Activated T-helper 17 cell treated with anti-CD3 and anti-CD28 coated beads, Interleukin-2, amount 50 U/mL, for 72 hours (primary cell): ENCODE data around the gene HS3ST4. TPM values are rescaled to one million over a fixed set of nuclear protein-coding genes. Genes with fewer than 3 reads are reported as not detected.

Experiments
- ATAC-seq: fragments of 150-1000 bp; cut with Tn5 transposase; replicated peaks from 2 replicates; pipeline ENCODE4 v1.10.0; 2021; ENCODE audit warnings: mild to moderate bottlenecking, moderate library complexity
- H3K27ac Mint-ChIP-seq: one replicate; pipeline ENCODE4 v1.8.0; 2022; ENCODE audit warnings: mixed read lengths
- H3K27me3 Mint-ChIP-seq: one replicate; pipeline ENCODE4 v1.8.0; 2022; ENCODE audit warnings: mixed read lengths
- H3K36me3 Mint-ChIP-seq: one replicate; pipeline ENCODE4 v1.8.0; 2022; ENCODE audit warnings: low read depth, mild to moderate bottlenecking, mixed read lengths
- H3K4me1 Mint-ChIP-seq: one replicate; pipeline ENCODE4 v1.8.0; 2022; ENCODE audit warnings: mixed read lengths
- H3K4me3 Mint-ChIP-seq: one replicate; pipeline ENCODE4 v1.8.0; 2022; ENCODE audit warnings: mild to moderate bottlenecking, mixed read lengths
- H3K9me3 Mint-ChIP-seq: one replicate; pipeline ENCODE4 v1.8.0; 2022; ENCODE audit warnings: mixed read lengths
- total RNA-seq, 2 donors: library from RNA; stranded (reverse); gene quantifications; one replicate each; pipeline ENCODE4 v1.2.3, GENCODE V29; 2022

Gene HS3ST4
- total RNA-seq, 2 donors from 2014 or later, result not detected

DNA sequence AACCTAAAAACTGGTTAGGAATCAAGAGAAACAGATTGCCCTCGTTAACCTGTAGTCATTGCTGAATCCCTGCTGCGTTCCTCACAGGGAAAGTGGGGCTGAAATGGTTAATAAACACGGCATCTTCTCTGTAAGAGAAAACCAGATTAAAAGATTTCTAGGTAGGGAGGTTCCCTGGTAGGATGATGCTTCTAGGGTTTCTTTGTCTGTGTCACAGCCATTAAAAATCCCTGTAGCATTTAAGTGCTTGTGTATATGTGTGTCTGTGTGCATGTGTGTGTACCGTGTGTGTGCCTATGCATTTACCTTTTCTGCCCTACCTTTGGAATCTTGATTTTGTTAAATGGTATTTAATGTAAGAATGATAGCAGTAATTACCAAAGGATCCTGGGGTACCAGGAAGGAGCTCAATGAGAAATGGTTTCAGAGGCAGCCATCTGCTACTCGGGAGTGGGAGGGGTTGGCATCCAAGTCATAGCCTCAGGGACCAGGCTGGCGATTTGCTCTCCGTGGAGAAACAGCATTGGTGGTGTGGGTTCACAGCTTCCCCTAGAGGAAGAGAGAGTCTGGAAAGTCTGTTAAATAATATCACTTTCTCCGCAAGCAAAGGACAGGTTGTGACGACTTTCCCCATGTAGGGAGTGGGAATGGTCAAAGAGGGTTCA is 177.1 kb downstream of the HS3ST4 start:
- no peak for ATAC-seq
- H3K36me3 Mint-ChIP-seq, result no peaks in the 10 kb centered on the region
- H3K27ac Mint-ChIP-seq, result no peak overlapping the region
- no peaks in the 10 kb centered on the region for H3K4me1 Mint-ChIP-seq
- H3K27me3 Mint-ChIP-seq, result peaks cover 22% of the 10 kb centered on the region
- no peak overlapping the region for H3K4me3 Mint-ChIP-seq
- H3K9me3 Mint-ChIP-seq, result peaks cover 8% of the 10 kb centered on the region

DNA sequence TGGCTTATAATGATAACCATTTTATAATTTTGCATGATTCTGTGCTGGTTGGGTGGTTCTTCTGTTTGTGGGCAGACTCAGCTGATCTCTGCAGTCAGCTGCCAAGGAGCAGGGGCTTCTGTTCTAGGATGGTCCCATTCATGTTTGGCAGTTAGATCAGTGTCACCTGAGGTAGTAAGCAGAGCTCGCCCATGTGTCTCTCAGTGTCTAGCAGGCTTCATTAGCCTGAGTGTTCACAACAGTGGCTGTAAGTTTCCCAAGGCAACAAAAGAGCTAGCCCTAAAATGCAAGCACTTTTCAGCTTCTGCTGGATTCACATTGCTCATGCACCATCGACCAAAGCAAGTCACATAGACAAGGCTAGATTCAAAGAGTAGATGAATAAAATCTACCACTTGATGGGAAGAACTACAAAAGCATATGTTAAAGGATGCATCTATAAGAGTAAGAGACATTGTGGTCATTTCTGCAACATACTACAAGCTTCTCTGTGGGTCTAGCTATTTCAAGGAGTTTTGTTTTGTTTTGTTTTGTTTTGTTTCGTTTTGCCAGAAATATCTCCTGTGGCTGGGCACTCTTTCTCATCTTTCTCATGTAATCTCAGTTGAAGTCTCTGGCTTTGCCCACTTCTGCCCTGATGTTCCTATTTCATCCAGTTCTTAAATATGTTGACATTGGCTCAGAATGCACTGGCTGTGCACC is 180.8 kb downstream of the HS3ST4 start:
- Mint-ChIP-seq H3K9me3 (peaks cover 8% of the 10 kb centered on the region), H3K4me1 (no peaks in the 10 kb centered on the region), H3K27ac (no peak overlapping the region), H3K4me3 (no peak overlapping the region), H3K36me3 (no peaks in the 10 kb centered on the region), H3K27me3 (peaks cover 27% of the 10 kb centered on the region)
- no peak for ATAC-seq

DNA sequence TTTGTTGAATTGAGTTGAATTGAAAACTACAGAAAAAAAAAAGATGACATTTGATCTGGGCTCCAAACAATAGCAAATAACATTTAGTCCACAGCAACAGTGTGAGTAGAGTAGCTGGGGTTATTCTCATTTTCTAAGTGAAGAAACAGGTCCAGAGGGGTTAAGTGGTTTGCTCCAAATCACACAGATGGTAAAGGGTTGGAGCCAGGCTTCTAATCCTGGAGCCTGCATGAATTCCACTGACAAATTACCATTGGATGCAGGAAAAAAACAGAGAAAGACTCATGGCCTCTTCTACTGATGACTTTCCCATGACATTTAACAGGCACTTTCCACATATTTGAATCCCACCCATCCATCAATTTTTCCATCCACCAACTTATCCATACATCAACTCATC is 182.4 kb downstream of the HS3ST4 start:
- no peaks in the 10 kb centered on the region for H3K4me1 Mint-ChIP-seq
- H3K27me3 Mint-ChIP-seq, result peaks cover 26% of the 10 kb centered on the region
- no peak overlapping the region for H3K27ac Mint-ChIP-seq
- H3K4me3 Mint-ChIP-seq, result no peak overlapping the region
- H3K36me3 Mint-ChIP-seq, result no peaks in the 10 kb centered on the region
- no peak for ATAC-seq
- peaks cover 11% of the 10 kb centered on the region for H3K9me3 Mint-ChIP-seq

DNA sequence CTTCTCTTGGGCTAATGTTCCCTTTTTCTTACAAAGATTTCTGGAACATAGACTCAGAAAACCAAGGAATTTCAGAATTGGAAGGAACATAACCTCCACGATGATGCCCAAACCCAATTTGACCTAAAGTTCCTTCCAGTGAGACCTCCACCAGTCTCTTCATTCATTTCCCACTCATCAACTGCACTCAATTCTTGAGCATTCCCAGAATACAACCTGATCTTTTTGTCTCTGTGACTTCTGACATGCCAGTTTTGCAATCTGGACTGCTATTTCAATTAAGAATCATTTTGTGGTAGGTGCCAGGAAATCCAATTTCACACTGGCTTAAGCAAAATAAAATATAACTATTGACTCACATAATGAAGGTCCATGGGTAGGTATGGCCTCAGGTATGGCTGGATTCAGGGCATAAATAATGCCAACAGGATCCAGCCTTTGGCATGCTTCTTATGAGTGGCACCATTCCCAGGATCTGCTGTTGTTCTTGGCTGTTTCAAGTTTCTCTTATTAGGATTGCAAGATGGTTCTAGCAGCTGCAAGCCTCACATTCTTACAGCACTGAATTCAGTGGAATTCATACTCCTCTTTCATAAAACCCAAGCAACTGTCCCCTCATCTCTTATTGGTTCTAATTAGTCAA is 184.3 kb downstream of the HS3ST4 start:
- Mint-ChIP-seq H3K4me3 (no peak overlapping the region), H3K4me1 (no peaks in the 10 kb centered on the region), H3K9me3 (peaks cover 12% of the 10 kb centered on the region), H3K36me3 (no peaks in the 10 kb centered on the region), H3K27me3 (peaks cover 27% of the 10 kb centered on the region), H3K27ac (no peak overlapping the region)
- ATAC-seq, result no peak

DNA sequence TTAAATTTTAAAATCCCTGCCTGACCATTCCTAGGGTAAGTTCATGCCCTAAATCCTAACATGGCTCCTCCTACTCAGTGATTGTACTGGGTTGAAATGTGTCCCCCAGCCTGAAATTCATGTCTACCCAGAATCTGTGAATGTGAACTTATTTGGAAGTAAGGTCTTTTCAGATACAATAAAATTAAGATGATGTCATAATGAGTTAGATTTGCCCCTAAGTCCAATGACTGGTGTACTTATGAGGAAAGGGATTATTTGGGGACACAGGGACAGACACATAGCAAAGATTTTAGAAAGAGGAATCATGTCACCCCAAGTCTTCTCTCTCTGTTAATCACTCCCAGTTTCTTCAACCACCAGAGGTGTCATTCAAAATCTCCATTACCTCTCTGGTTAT is 185.3 kb downstream of the HS3ST4 start:
- Mint-ChIP-seq H3K27ac (no peak overlapping the region), H3K4me1 (no peaks in the 10 kb centered on the region)

DNA sequence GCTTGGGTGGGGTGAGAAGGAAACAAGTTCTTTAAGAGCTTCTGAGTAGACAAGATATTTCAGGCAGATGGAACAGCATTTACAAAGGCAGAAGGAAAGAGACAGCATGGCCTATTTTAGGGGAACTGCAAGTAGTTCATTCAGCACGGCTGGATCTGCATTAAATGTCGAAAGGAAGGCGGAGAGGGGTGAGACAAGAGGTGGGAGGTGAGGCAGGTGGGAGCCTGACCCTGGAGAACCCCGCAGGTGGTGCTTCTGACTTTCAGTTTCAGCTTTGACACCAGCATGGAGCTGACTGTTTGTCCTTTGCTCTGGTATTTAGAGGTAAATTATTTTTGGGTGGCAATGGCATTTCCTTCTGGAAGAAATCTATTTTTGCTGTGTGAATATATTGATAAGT is 194.8 kb downstream of the HS3ST4 start:
- H3K4me3 Mint-ChIP-seq, result no peak overlapping the region
- no peaks in the 10 kb centered on the region for H3K4me1 Mint-ChIP-seq
- peaks cover 8% of the 10 kb centered on the region for H3K9me3 Mint-ChIP-seq
- peaks cover 14% of the 10 kb centered on the region for H3K27me3 Mint-ChIP-seq
- no peak for ATAC-seq
- no peaks in the 10 kb centered on the region for H3K36me3 Mint-ChIP-seq
- no peak overlapping the region for H3K27ac Mint-ChIP-seq

More for the DNA sequence above, 185.3 kb downstream of the HS3ST4 start:
- Mint-ChIP-seq H3K9me3 (peaks cover 12% of the 10 kb centered on the region), H3K36me3 (no peaks in the 10 kb centered on the region), H3K4me3 (no peak overlapping the region), H3K27me3 (peaks cover 25% of the 10 kb centered on the region)
- ATAC-seq, result no peak

DNA sequence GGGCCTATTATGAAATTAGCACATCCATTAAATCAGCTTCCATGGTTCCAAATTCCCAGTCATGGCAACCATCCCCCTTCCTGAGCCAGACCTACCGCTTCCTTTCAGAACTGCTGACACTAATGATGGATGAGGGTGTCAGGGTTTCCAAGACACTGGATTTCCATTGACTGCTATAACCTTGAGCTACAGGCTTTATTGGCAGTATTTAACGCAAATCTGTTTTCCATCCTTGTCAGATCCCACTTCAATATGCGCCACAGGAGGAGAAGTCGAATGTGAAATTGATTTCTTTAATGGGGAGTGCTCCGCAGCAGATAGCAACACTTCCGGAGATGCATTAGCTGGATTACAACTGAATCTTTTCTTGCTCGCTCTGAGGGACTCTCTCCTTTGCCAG is 197.1 kb downstream of the HS3ST4 start:
- peaks cover 19% of the 10 kb centered on the region for H3K27me3 Mint-ChIP-seq
- H3K4me3 Mint-ChIP-seq, result no peak overlapping the region
- H3K4me1 Mint-ChIP-seq, result no peaks in the 10 kb centered on the region
- ATAC-seq, result no peak
- H3K9me3 Mint-ChIP-seq, result peaks cover 8% of the 10 kb centered on the region
- H3K36me3 Mint-ChIP-seq, result no peaks in the 10 kb centered on the region
- no peak overlapping the region for H3K27ac Mint-ChIP-seq

DNA sequence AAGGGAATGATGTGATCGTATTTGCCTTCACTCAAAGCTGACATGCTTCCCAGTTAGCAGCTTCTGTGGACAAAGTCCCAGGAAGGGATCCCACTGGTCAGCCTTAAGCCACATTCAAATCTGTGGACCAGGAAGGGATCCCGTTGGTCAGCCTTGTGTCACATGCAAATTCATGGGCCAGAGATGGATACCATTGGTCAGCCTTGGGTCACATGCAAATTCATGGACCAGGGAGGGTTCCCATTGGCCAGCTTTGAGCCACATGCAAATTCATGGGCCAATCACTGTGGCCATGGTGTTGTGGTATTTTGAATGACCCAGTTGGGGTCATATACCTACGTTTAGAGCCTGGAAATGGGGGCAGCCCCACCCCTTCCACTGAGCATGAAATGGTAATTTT is 201.6 kb downstream of the HS3ST4 start:
- Mint-ChIP-seq H3K36me3 (no peaks in the 10 kb centered on the region), H3K4me3 (no peak overlapping the region), H3K4me1 (no peaks in the 10 kb centered on the region), H3K27me3 (peaks cover 34% of the 10 kb centered on the region), H3K9me3 (peaks cover 7% of the 10 kb centered on the region), H3K27ac (no peak overlapping the region)
- ATAC-seq, result no peak

DNA sequence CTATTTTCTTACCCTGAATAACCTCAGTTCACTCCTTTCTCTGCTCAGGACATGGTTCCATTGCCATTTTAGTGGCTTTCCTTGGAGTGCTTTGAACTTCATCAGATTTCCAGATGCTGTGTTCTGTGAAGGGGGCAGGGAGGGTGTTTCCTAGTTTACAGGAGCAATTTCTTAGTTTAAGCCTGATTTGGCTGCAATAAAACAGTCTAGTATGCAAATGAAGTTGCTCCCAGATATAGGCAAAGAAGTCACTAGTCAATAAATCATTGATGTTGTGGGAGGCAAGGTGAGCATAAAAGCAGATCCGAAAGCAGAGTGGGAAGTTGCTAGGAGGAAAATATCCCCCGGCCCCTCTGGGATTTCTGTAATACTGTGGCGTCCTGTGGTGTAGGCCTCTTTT is 202.3 kb downstream of the HS3ST4 start:
- H3K4me1 Mint-ChIP-seq, result no peaks in the 10 kb centered on the region
- no peak overlapping the region for H3K4me3 Mint-ChIP-seq
- no peaks in the 10 kb centered on the region for H3K36me3 Mint-ChIP-seq
- peaks cover 4% of the 10 kb centered on the region for H3K9me3 Mint-ChIP-seq
- H3K27me3 Mint-ChIP-seq, result peaks cover 38% of the 10 kb centered on the region
- ATAC-seq, result no peak
- H3K27ac Mint-ChIP-seq, result no peak overlapping the region

DNA sequence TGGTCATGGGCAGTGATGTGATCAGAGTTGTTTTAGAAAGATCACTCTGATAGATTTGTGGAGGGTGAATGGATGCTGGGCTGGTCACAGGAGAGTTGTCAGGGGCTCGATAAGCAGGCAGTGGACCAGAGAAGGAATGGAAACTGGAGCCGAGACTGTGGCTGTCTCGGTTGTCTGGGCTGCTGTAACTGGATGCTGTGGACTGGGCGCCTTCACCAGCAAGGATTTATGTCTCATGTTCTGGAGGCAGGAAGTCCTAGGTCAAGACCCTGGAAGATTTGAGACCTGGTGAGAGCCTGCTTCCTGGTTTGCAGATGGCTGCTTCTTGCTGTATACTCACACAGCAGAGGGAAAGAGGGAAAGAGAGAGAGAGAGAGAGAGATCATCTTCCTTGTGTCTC is 203.6 kb downstream of the HS3ST4 start:
- peaks cover 39% of the 10 kb centered on the region for H3K27me3 Mint-ChIP-seq
- ATAC-seq, result no peak
- no peaks in the 10 kb centered on the region for H3K36me3 Mint-ChIP-seq
- H3K9me3 Mint-ChIP-seq, result no peaks in the 10 kb centered on the region
- no peak overlapping the region for H3K27ac Mint-ChIP-seq
- no peaks in the 10 kb centered on the region for H3K4me1 Mint-ChIP-seq
- no peak overlapping the region for H3K4me3 Mint-ChIP-seq

DNA sequence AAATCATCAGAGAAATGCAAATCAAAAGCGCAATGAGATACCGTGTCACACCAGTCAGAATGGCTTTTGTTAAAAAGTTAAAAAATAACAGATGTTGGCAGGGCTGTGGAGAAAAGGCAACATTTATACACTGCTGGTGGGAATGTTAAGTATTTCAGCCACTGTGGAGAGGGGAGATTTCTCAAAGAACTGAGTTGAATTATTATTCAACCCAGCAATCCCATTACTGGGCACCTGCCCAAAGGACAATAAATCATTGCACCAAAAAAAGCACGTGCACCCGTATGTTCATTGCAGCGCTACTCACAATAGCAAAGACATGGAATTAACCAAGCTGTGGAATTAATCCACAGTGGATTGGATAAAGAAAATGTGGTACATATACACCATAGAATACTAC is 204.7 kb downstream of the HS3ST4 start:
- Mint-ChIP-seq H3K27me3 (peaks cover 39% of the 10 kb centered on the region), H3K9me3 (no peaks in the 10 kb centered on the region), H3K36me3 (no peaks in the 10 kb centered on the region), H3K4me1 (no peaks in the 10 kb centered on the region), H3K4me3 (no peak overlapping the region), H3K27ac (no peak overlapping the region)
- no peak for ATAC-seq

DNA sequence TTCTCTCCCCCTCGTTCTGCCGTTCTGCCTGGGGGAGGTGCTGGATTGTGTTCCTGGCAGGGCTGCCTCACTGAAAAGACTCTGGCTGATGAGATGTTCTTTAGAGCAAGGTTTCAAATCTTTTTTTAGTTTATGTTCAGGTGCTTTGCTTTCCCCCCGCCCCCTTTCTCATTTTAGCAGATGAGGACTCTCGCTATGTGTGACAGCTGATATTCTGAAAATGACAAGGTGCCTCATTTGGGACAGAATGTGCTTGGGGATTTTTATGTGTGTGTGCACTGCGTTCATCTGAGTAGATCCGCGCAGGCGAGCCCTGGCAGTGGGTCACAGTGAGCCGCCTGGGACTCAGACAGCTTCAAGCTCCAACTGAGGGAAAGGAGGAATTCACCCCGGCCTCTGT is 205.9 kb downstream of the HS3ST4 start:
- Mint-ChIP-seq H3K9me3 (no peaks in the 10 kb centered on the region), H3K27me3 (peaks cover 42% of the 10 kb centered on the region), H3K4me3 (no peak overlapping the region), H3K36me3 (no peaks in the 10 kb centered on the region), H3K4me1 (no peaks in the 10 kb centered on the region), H3K27ac (no peak overlapping the region)
- no peak for ATAC-seq

DNA sequence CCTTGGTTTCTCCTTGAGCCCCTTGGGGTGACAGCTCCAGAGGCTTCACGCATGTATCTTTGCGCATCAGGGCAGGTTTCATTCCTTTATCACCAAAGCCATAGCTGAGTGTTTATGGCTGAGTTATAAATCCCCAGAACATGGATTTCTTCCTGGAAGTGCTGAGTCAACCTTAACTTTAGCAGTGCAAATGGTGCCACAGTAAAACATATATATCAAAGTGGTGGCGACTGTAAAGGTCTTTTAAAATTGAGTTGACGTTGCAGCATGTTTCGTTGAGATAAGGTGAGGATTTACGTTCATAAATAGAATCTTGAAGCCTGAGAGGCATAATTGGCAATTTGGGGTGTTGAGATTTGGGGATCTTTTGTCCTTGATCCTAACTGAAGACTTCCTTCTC is 214.1 kb downstream of the HS3ST4 start:
- Mint-ChIP-seq H3K4me1 (no peaks in the 10 kb centered on the region), H3K9me3 (no peaks in the 10 kb centered on the region), H3K27ac (no peak overlapping the region), H3K36me3 (no peaks in the 10 kb centered on the region), H3K4me3 (no peak overlapping the region), H3K27me3 (peaks cover 14% of the 10 kb centered on the region)
- no peak for ATAC-seq

DNA sequence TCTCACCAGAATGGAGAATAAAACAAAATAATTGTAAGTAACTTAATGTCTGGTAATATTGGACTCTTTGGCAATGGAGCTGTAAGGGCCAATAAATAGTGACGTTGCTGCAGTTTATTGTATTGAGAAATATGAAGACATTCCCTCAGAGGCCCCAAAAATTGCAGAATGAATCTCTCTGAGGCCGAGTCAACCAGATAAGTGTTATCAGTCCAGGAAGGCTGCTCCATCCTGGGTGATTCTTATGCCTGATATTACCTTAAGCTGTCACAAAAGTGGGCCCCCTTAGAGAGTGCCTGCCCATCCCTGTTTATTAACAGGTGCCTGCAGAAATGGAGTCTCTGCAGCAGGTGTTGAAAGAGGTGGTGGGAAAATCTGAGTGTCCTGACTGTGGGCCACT is 219.2 kb downstream of the HS3ST4 start:
- Mint-ChIP-seq H3K4me3 (no peak overlapping the region), H3K36me3 (no peaks in the 10 kb centered on the region), H3K9me3 (no peaks in the 10 kb centered on the region), H3K27ac (no peak overlapping the region), H3K27me3 (no peaks in the 10 kb centered on the region), H3K4me1 (no peaks in the 10 kb centered on the region)
- ATAC-seq, result no peak

DNA sequence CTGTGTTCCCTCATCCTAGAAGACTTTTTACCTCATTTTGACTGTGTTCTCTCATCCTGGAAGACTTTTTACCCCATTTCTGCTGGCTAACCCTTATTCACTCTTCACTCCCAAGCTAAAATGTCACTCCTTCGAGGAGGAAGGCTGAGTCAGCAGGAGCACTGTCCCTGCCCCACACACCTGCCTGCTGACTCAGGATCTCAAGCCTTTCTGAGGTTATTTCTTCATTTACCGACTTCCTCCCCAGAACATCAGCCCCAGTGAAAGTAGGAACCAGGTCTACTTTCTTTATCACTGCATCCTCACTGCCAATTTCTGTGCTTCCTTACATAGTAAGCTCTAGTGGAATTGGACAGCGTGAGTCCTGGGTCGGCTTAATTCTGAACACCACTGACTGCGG is 220.6 kb downstream of the HS3ST4 start:
- Mint-ChIP-seq H3K36me3 (no peaks in the 10 kb centered on the region), H3K27me3 (no peaks in the 10 kb centered on the region), H3K9me3 (no peaks in the 10 kb centered on the region), H3K4me1 (no peaks in the 10 kb centered on the region), H3K4me3 (no peak overlapping the region), H3K27ac (no peak overlapping the region)
- no peak for ATAC-seq
